ENCODE data around the gene DCAF7.

DCAF7 gene

GRCh38 chr17:63544467-63545301 is 5.6 kb upstream of the DCAF7 start:
- no peak for DNase-seq (ENCODE audit: low read depth)

GRCh38 chr17:63546308-63547082 is 3.8 kb upstream of the DCAF7 start:
- no peak for DNase-seq (ENCODE audit: low read depth)

GRCh38 chr17:63547083-63547523 is 3.2 kb upstream of the DCAF7 start:
- DNase-seq (ENCODE audit: low read depth), result no peak

- no peak for DNase-seq (ENCODE audit: low read depth)
Observed at GRCh38 chr17:63549289-63549945, 860 bp upstream of the DCAF7 start.

- DNase-seq (ENCODE audit: low read depth), result no peak
Observed at GRCh38 chr17:63550817-63551639, 751 bp downstream of the DCAF7 start.

GRCh38 chr17:63552211-63552610 is 1.9 kb downstream of the DCAF7 start:
- no peak for DNase-seq (ENCODE audit: low read depth)

GRCh38 chr17:63555500-63556156 is 5.4 kb downstream of the DCAF7 start:
- DNase-seq (ENCODE audit: low read depth), result no peak

GRCh38 chr17:63557416-63557815 is 7.1 kb downstream of the DCAF7 start:
- DNase-seq (ENCODE audit: low read depth), result no peak

- DNase-seq (ENCODE audit: low read depth), result no peak
Observed at GRCh38 chr17:63558441-63558840, 8.2 kb downstream of the DCAF7 start.

GRCh38 chr17:63561819-63562218 is 11.5 kb downstream of the DCAF7 start:
- no peak for DNase-seq (ENCODE audit: low read depth)

- no peak for DNase-seq (ENCODE audit: low read depth)
Observed at GRCh38 chr17:63563339-63563738, 13.1 kb downstream of the DCAF7 start.

GRCh38 chr17:63564562-63564961 is 14.3 kb downstream of the DCAF7 start:
- DNase-seq (ENCODE audit: low read depth), result no peak

- DNase-seq (ENCODE audit: low read depth), result no peak
Observed at GRCh38 chr17:63567229-63567628, 17.0 kb downstream of the DCAF7 start.

- no peak for DNase-seq (ENCODE audit: low read depth)
Observed at GRCh38 chr17:63568563-63568962, 18.3 kb downstream of the DCAF7 start.

- DNase-seq (ENCODE audit: low read depth), result no peak
Observed at GRCh38 chr17:63571632-63572310, 21.5 kb downstream of the DCAF7 start.

- no peak for DNase-seq (ENCODE audit: low read depth)
Observed at GRCh38 chr17:63573634-63574033, 23.4 kb downstream of the DCAF7 start.

- no peak for DNase-seq (ENCODE audit: low read depth)
Observed at GRCh38 chr17:63578027-63578768, 27.9 kb downstream of the DCAF7 start.

- DNase-seq (ENCODE audit: low read depth), result no peak
Observed at GRCh38 chr17:63578769-63579111, 28.5 kb downstream of the DCAF7 start.

- no peak for DNase-seq (ENCODE audit: low read depth)
Observed at GRCh38 chr17:63579633-63580032, 29.4 kb downstream of the DCAF7 start.

- no peak for DNase-seq (ENCODE audit: low read depth)
Observed at GRCh38 chr17:63587770-63588169, 37.5 kb downstream of the DCAF7 start.
